PC-9 (cell line): ENCODE data around the gene ZNF423.

Experiments
- EZH2 ChIP-seq: fragments of 200-600 bp; sonication (generic); IDR thresholded peaks from 2 replicates; pipeline ENCODE4 v1.8.0; 2017; ENCODE audit warnings: antibody characterized with exemption, low read depth
- TF ChIP-seq, protein P1 (sequence below): fragments of 200-600 bp; sonication (generic); conservative IDR thresholded peaks from 2 replicates; pipeline ENCODE4 v1.6.1; 2017; ENCODE audit warnings: mixed run types, antibody characterized with exemption, mild to moderate bottlenecking, moderate library complexity

DNA sequence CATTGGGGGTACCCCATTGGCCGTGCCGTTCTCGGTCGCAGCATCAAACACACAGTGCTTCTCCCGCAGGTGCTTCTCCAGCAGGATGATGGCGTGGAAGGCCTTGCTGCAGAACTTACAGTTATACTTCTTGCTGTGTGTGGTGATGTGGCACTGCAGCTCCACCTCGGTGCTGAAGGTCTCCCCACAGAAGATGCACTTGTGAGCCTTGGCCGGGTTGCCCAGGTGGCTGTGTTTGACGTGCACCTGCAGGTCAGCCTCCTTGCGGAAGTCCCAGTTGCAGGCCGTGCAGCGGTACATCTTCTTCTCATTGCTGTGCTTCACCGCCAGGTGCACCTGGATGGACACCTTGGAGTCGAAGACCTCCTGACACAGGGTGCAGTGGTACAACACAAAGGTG lies 219.3 kb downstream of the ZNF423 start:
- TF ChIP-seq, protein P1, sequence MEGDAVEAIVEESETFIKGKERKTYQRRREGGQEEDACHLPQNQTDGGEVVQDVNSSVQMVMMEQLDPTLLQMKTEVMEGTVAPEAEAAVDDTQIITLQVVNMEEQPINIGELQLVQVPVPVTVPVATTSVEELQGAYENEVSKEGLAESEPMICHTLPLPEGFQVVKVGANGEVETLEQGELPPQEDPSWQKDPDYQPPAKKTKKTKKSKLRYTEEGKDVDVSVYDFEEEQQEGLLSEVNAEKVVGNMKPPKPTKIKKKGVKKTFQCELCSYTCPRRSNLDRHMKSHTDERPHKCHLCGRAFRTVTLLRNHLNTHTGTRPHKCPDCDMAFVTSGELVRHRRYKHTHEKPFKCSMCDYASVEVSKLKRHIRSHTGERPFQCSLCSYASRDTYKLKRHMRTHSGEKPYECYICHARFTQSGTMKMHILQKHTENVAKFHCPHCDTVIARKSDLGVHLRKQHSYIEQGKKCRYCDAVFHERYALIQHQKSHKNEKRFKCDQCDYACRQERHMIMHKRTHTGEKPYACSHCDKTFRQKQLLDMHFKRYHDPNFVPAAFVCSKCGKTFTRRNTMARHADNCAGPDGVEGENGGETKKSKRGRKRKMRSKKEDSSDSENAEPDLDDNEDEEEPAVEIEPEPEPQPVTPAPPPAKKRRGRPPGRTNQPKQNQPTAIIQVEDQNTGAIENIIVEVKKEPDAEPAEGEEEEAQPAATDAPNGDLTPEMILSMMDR: no peak
- TF ChIP-seq EZH2: no peak
